ENCODE measurements around the gene SRBD1. TPM values are rescaled to one million over a fixed set of nuclear protein-coding genes. Genes with fewer than 3 reads are reported as not detected.

The SRBD1 gene
- polyA plus RNA-seq, 1 donor (not counting 4 experiments of a cell fraction or from before 2014, with no cell fraction given) = 8.8 TPM

DNA sequence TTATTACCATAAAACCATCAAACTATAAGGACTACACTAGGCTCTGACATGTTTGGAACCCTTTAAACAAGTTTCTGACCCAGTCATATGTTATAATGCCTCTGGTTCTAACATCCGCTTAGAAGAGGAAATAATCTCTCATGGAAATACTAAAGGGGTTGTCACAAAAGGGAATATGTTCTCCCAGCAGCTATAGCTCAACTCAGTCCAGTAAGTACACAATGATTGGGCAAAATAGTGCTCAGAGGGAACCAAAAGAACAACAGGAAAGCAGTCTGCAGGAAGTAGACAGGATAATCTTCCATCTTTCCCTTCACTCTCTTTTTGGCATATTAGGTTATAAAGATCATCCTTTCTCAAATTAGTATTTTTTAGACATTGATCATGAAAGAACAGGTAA is 4.3 kb downstream of the SRBD1 start:
- Histone ChIP-seq H2AFZ (ENCODE audit: control insufficient read depth, low read length) (no peak overlapping the region), H3K9me1 (ENCODE audit: control insufficient read depth, extremely low read depth, insufficient read depth, low read length) (no peaks in the 10 kb centered on the region), H3K4me1 (ENCODE audit: control insufficient read depth, extremely low read depth, insufficient read depth, low read length) (peaks cover 17% of the 10 kb centered on the region), H3K4me3 (ENCODE audit: control insufficient read depth in 2 of 3, extremely low read depth in 1 of 3, insufficient read depth in 2 of 3, low read depth in 1 of 3, low read length in 3 of 3) (no peak overlapping the region), H3K36me3 (ENCODE audit: control insufficient read depth in 2 of 2, extremely low read depth in 1 of 2, insufficient read depth in 2 of 2, low read length in 2 of 2) (peaks cover 3 to 4% of the 10 kb centered on the region in 2 experiments), H3K9me3 (ENCODE audit: control insufficient read depth, low read depth, low read length) (no peaks in the 10 kb centered on the region), H4K20me1 (ENCODE audit: control insufficient read depth, extremely low read depth, insufficient read depth, low read length) (no peaks in the 10 kb centered on the region), H3K9ac (ENCODE audit: control insufficient read depth, extremely low read depth, insufficient read depth, low read length) (no peak overlapping the region), H3K27ac (ENCODE audit: control insufficient read depth, insufficient read depth, low read length) (no peak overlapping the region), H3K27me3 (ENCODE audit: control insufficient read depth, extremely low read depth, insufficient read depth, low read length) (no peaks in the 10 kb centered on the region), H3K4me2 (ENCODE audit: control insufficient read depth, extremely low read depth, insufficient read depth, low read depth, low read length) (no peak overlapping the region), H3K79me2 (ENCODE audit: control insufficient read depth, insufficient read depth, low read length) (peaks cover 34% of the 10 kb centered on the region)
- dilution Hi-C loops (cut with MboI; ENCODE audit: extremely low pct_ligation_motif_present, low sequenced_read_pairs) = no loop called here
- TF ChIP-seq EZH2 (IDR thresholded peaks at IDR 0.05; ENCODE audit: low read length) = no peak
- TF ChIP-seq, protein P1, sequence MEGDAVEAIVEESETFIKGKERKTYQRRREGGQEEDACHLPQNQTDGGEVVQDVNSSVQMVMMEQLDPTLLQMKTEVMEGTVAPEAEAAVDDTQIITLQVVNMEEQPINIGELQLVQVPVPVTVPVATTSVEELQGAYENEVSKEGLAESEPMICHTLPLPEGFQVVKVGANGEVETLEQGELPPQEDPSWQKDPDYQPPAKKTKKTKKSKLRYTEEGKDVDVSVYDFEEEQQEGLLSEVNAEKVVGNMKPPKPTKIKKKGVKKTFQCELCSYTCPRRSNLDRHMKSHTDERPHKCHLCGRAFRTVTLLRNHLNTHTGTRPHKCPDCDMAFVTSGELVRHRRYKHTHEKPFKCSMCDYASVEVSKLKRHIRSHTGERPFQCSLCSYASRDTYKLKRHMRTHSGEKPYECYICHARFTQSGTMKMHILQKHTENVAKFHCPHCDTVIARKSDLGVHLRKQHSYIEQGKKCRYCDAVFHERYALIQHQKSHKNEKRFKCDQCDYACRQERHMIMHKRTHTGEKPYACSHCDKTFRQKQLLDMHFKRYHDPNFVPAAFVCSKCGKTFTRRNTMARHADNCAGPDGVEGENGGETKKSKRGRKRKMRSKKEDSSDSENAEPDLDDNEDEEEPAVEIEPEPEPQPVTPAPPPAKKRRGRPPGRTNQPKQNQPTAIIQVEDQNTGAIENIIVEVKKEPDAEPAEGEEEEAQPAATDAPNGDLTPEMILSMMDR (optimal IDR thresholded peaks at IDR 0.05 in 1 of 3, IDR thresholded peaks at IDR 0.05 in 1 of 3, conservative IDR thresholded peaks at IDR 0.05 in 1 of 3; ENCODE audit: extremely low read depth in 1 of 3, insufficient read depth in 2 of 3, low read length in 3 of 3) = no peak
- FAIRE-seq (no peak), DNase-seq (ENCODE audit: low read depth, low spot score) (no peak)

- H2AFZ ChIP-seq (ENCODE audit: control insufficient read depth, low read length) = no peak overlapping the region
- TF ChIP-seq EZH2 (IDR thresholded peaks at IDR 0.05; ENCODE audit: low read length) = no peak
- TF ChIP-seq, protein P1 (optimal IDR thresholded peaks at IDR 0.05 in 1 of 3, IDR thresholded peaks at IDR 0.05 in 1 of 3, conservative IDR thresholded peaks at IDR 0.05 in 1 of 3; ENCODE audit: extremely low read depth in 1 of 3, insufficient read depth in 2 of 3, low read length in 3 of 3) = no peak
- H4K20me1 ChIP-seq (ENCODE audit: control insufficient read depth, extremely low read depth, insufficient read depth, low read length) = no peaks in the 10 kb centered on the region
- H3K79me2 ChIP-seq (ENCODE audit: control insufficient read depth, insufficient read depth, low read length) = peaks cover 31% of the 10 kb centered on the region
- dilution Hi-C loops (cut with MboI; ENCODE audit: extremely low pct_ligation_motif_present, low sequenced_read_pairs) = no loop called here
- no peak for DNase-seq (ENCODE audit: low read depth, low spot score)
- H3K9me3 ChIP-seq (ENCODE audit: control insufficient read depth, low read depth, low read length) = no peaks in the 10 kb centered on the region
- H3K9me1 ChIP-seq (ENCODE audit: control insufficient read depth, extremely low read depth, insufficient read depth, low read length) = no peaks in the 10 kb centered on the region
- H3K4me2 ChIP-seq (ENCODE audit: control insufficient read depth, extremely low read depth, insufficient read depth, low read depth, low read length) = no peak overlapping the region
- peaks cover 9% of the 10 kb centered on the region in 2 experiments for H3K36me3 ChIP-seq (ENCODE audit: control insufficient read depth in 2 of 2, extremely low read depth in 1 of 2, insufficient read depth in 2 of 2, low read length in 2 of 2)
- FAIRE-seq = no peak
- peaks cover 9% of the 10 kb centered on the region for H3K4me1 ChIP-seq (ENCODE audit: control insufficient read depth, extremely low read depth, insufficient read depth, low read length)
- H3K4me3 ChIP-seq (ENCODE audit: control insufficient read depth in 2 of 3, extremely low read depth in 1 of 3, insufficient read depth in 2 of 3, low read depth in 1 of 3, low read length in 3 of 3) = no peak overlapping the region
- H3K27ac ChIP-seq (ENCODE audit: control insufficient read depth, insufficient read depth, low read length) = no peak overlapping the region
- H3K27me3 ChIP-seq (ENCODE audit: control insufficient read depth, extremely low read depth, insufficient read depth, low read length) = no peaks in the 10 kb centered on the region
- H3K9ac ChIP-seq (ENCODE audit: control insufficient read depth, extremely low read depth, insufficient read depth, low read length) = no peak overlapping the region
These were observed 6.0 kb downstream of the SRBD1 start for GRCh38 chr2:45605116-45605515.
